Measurements from ENCODE around the gene PKHD1.
"Not testable (repeated sequence)": the region's sequence is repeated elsewhere in the genome, so short reads cannot be mapped to it uniquely, and the experiment has no call there.

Gene PKHD1

GRCh38 chr6:51928320-51928719 lies 159.1 kb downstream of the PKHD1 start:
- no peak for DNase-seq (ENCODE audit: low spot score)

GRCh38 chr6:51927450-51927849 lies 160.0 kb downstream of the PKHD1 start:
- DNase-seq (ENCODE audit: low spot score): no peak

- DNase-seq (ENCODE audit: low spot score): no peak
Observed at GRCh38 chr6:51926125-51926524, 161.3 kb downstream of the PKHD1 start.

GRCh38 chr6:51922479-51922878 lies 164.9 kb downstream of the PKHD1 start:
- DNase-seq (ENCODE audit: low spot score): not testable (repeated sequence)

GRCh38 chr6:51918347-51918746 lies 169.1 kb downstream of the PKHD1 start:
- not testable (repeated sequence) for DNase-seq (ENCODE audit: low spot score)

GRCh38 chr6:51915098-51915497 lies 172.3 kb downstream of the PKHD1 start:
- DNase-seq (ENCODE audit: low spot score): no peak

- no peak for DNase-seq (ENCODE audit: low spot score)
Observed at GRCh38 chr6:51913265-51913664, 174.1 kb downstream of the PKHD1 start.

GRCh38 chr6:51910851-51911250 lies 176.6 kb downstream of the PKHD1 start:
- peak; percentile 82 for DNase-seq (ENCODE audit: low spot score)

GRCh38 chr6:51908243-51908642 lies 179.2 kb downstream of the PKHD1 start:
- no peak for DNase-seq (ENCODE audit: low spot score)

GRCh38 chr6:51901766-51902764 lies 185.3 kb downstream of the PKHD1 start:
- DNase-seq (ENCODE audit: low spot score): no peak

- DNase-seq (ENCODE audit: low spot score): peak; percentile 73
Observed at GRCh38 chr6:51893366-51893765, 194.0 kb downstream of the PKHD1 start.

- no peak for DNase-seq (ENCODE audit: low spot score)
Observed at GRCh38 chr6:51892750-51893149, 194.7 kb downstream of the PKHD1 start.

- DNase-seq (ENCODE audit: low spot score): no peak
Observed at GRCh38 chr6:51892339-51892738, 195.1 kb downstream of the PKHD1 start.

GRCh38 chr6:51891784-51892183 lies 195.6 kb downstream of the PKHD1 start:
- no peak for DNase-seq (ENCODE audit: low spot score)

GRCh38 chr6:51887859-51888258 lies 199.6 kb downstream of the PKHD1 start:
- no peak for DNase-seq (ENCODE audit: low spot score)

GRCh38 chr6:51885957-51886356 lies 201.5 kb downstream of the PKHD1 start:
- DNase-seq (ENCODE audit: low spot score): no peak

GRCh38 chr6:51868591-51869355 lies 218.6 kb downstream of the PKHD1 start:
- DNase-seq (ENCODE audit: low spot score): peak; percentile 82

- DNase-seq (ENCODE audit: low spot score): peak; percentile 63
Observed at GRCh38 chr6:51866867-51867266, 220.5 kb downstream of the PKHD1 start.

GRCh38 chr6:51865996-51866395 lies 221.4 kb downstream of the PKHD1 start:
- peak; percentile 80 for DNase-seq (ENCODE audit: low spot score)

- DNase-seq (ENCODE audit: low spot score): peak; percentile 64
Observed at GRCh38 chr6:51865176-51865575, 222.2 kb downstream of the PKHD1 start.

- no peak for DNase-seq (ENCODE audit: low spot score)
Observed at GRCh38 chr6:51857134-51857533, 230.3 kb downstream of the PKHD1 start.

GRCh38 chr6:51856508-51856907 lies 230.9 kb downstream of the PKHD1 start:
- DNase-seq (ENCODE audit: low spot score): no peak
